SJSA1 (cell line): ENCODE results near the gene RPUSD4. TPM values are rescaled to one million over a fixed set of nuclear protein-coding genes. Genes with fewer than 3 reads are reported as not detected.

Source experiments
- DNase-seq, 2 experiments: peaks; one replicate each; pipeline ENCODE4 v3.0.0-alpha.2; 2015 to 2020; ENCODE audit warnings: low spot score in 2 of 2, low read depth in 1 of 2
- H3K27ac ChIP-seq: fragments of 250-450 bp; sonication (Bioruptor Pico); 2 replicates; pipeline ENCODE4 v1.5.1; 2020; ENCODE audit warnings: mild to moderate bottlenecking, moderate library complexity
- H3K27me3 ChIP-seq: fragments of 250-450 bp; sonication (Bioruptor Pico); replicated peaks from 2 replicates; pipeline ENCODE4 v1.5.1; 2020; ENCODE audit warnings: mild to moderate bottlenecking, moderate library complexity
- H3K36me3 ChIP-seq: fragments of 250-450 bp; sonication (Bioruptor Pico); 2 replicates; pipeline ENCODE4 v1.5.1; 2020; ENCODE audit warnings: mild to moderate bottlenecking
- H3K4me1 ChIP-seq: fragments of 250-450 bp; sonication (Bioruptor Pico); replicated peaks from 2 replicates; pipeline ENCODE4 v1.6.1; 2021; ENCODE audit warnings: mild to moderate bottlenecking
- H3K4me3 ChIP-seq: fragments of 250-450 bp; sonication (Bioruptor Pico); 2 replicates; pipeline ENCODE4 v1.5.1; 2020; ENCODE audit warnings: mild to moderate bottlenecking
- H3K9me3 ChIP-seq: fragments of 250-450 bp; sonication (Bioruptor Pico); replicated peaks from 2 replicates; pipeline ENCODE4 v1.5.1; 2020; ENCODE audit warnings: mild to moderate bottlenecking
- total RNA-seq: library from RNA; depleted of rRNA; stranded (reverse); fragments of >200 nt; shearing (Covaris generic); gene quantifications from 2 replicates; pipeline ENCODE4 v1.2.3, GENCODE V29; 2014

The RPUSD4 gene
- total RNA-seq, 1 experiment from 2014 or later: 17.5 TPM

- Histone ChIP-seq H3K27me3 (no peaks in the 10 kb centered on the region), H3K4me3 (no peak overlapping the region), H3K9me3 (no peaks in the 10 kb centered on the region), H3K36me3 (no peaks in the 10 kb centered on the region), H3K27ac (no peak overlapping the region), H3K4me1 (no peaks in the 10 kb centered on the region)
- DNase-seq: no peak
Measured at GRCh38 chr11:126225295-126225665, 13.8 kb upstream of the RPUSD4 start.

GRCh38 chr11:126224647-126225294 is 13.3 kb upstream of the RPUSD4 start:
- H3K4me1 ChIP-seq: no peaks in the 10 kb centered on the region
- H3K9me3 ChIP-seq: no peaks in the 10 kb centered on the region
- H3K27me3 ChIP-seq: no peaks in the 10 kb centered on the region
- H3K27ac ChIP-seq: no peak overlapping the region
- H3K36me3 ChIP-seq: no peaks in the 10 kb centered on the region
- no peak for DNase-seq
- H3K4me3 ChIP-seq: no peak overlapping the region

- Histone ChIP-seq H3K36me3 (no peaks in the 10 kb centered on the region), H3K4me1 (no peaks in the 10 kb centered on the region), H3K9me3 (no peaks in the 10 kb centered on the region), H3K27ac (no peak overlapping the region), H3K4me3 (no peak overlapping the region), H3K27me3 (no peaks in the 10 kb centered on the region)
- no peak for DNase-seq
Measured at GRCh38 chr11:126219547-126219946, 8.1 kb upstream of the RPUSD4 start.

GRCh38 chr11:126217491-126217890 is 6.0 kb upstream of the RPUSD4 start:
- H3K27ac ChIP-seq: no peak overlapping the region
- DNase-seq: no peak

GRCh38 chr11:126216526-126217305 is 5.3 kb upstream of the RPUSD4 start:
- Histone ChIP-seq H3K36me3 (no peaks in the 10 kb centered on the region), H3K4me3 (no peak overlapping the region), H3K27ac (no peak overlapping the region), H3K27me3 (no peaks in the 10 kb centered on the region), H3K9me3 (no peaks in the 10 kb centered on the region), H3K4me1 (no peaks in the 10 kb centered on the region)
- DNase-seq: no peak

More at GRCh38 chr11:126217491-126217890, 6.0 kb upstream of the RPUSD4 start:
- Histone ChIP-seq H3K4me3 (no peak overlapping the region), H3K4me1 (no peaks in the 10 kb centered on the region), H3K36me3 (no peaks in the 10 kb centered on the region), H3K27me3 (no peaks in the 10 kb centered on the region), H3K9me3 (no peaks in the 10 kb centered on the region)

- no peak overlapping the region for H3K4me3 ChIP-seq
- no peaks in the 10 kb centered on the region for H3K9me3 ChIP-seq
- peaks cover 5% of the 10 kb centered on the region; the same call in 1 of the 2 replicates for H3K36me3 ChIP-seq
- no peak overlapping the region for H3K27ac ChIP-seq
- DNase-seq: no peak
- H3K4me1 ChIP-seq: peaks cover 7% of the 10 kb centered on the region; the same call in 1 of the 2 replicates
- no peaks in the 10 kb centered on the region for H3K27me3 ChIP-seq
Measured at GRCh38 chr11:126214841-126215240, 3.4 kb upstream of the RPUSD4 start.

GRCh38 chr11:126214441-126214840 is 3.0 kb upstream of the RPUSD4 start:
- no peak overlapping the region for H3K4me3 ChIP-seq
- H3K36me3 ChIP-seq: peaks cover 5% of the 10 kb centered on the region; the same call in 1 of the 2 replicates
- H3K27ac ChIP-seq: no peak overlapping the region
- H3K4me1 ChIP-seq: peaks cover 7% of the 10 kb centered on the region; the same call in 1 of the 2 replicates
- no peaks in the 10 kb centered on the region for H3K27me3 ChIP-seq
- H3K9me3 ChIP-seq: no peaks in the 10 kb centered on the region
- no peak for DNase-seq

- DNase-seq: no peak
- peaks cover 7% of the 10 kb centered on the region; the same call in 1 of the 2 replicates for H3K4me1 ChIP-seq
- H3K4me3 ChIP-seq: peak overlapping the region; percentile 63
- no peaks in the 10 kb centered on the region for H3K9me3 ChIP-seq
- H3K36me3 ChIP-seq: peaks cover 5% of the 10 kb centered on the region; the same call in 1 of the 2 replicates
- no peaks in the 10 kb centered on the region for H3K27me3 ChIP-seq
- H3K27ac ChIP-seq: no peak overlapping the region
Measured at GRCh38 chr11:126212089-126212660, 725 bp upstream of the RPUSD4 start.

- H3K9me3 ChIP-seq: no peaks in the 10 kb centered on the region
- DNase-seq: no peak
- H3K27me3 ChIP-seq: no peaks in the 10 kb centered on the region
- peak overlapping the region; percentile 63 for H3K4me3 ChIP-seq
- peaks cover 5% of the 10 kb centered on the region; the same call in 1 of the 2 replicates for H3K36me3 ChIP-seq
- H3K27ac ChIP-seq: no peak overlapping the region
- peaks cover 7% of the 10 kb centered on the region; the same call in 1 of the 2 replicates for H3K4me1 ChIP-seq
Measured at GRCh38 chr11:126210871-126211235, 597 bp downstream of the RPUSD4 start.

- peaks cover 7% of the 10 kb centered on the region; the same call in 1 of the 2 replicates for H3K4me1 ChIP-seq
- DNase-seq: no peak
- H3K4me3 ChIP-seq: no peak overlapping the region
- H3K9me3 ChIP-seq: no peaks in the 10 kb centered on the region
- H3K27me3 ChIP-seq: no peaks in the 10 kb centered on the region
- H3K27ac ChIP-seq: no peak overlapping the region
- H3K36me3 ChIP-seq: peaks cover 19% of the 10 kb centered on the region; the same call in 1 of the 2 replicates
Measured at GRCh38 chr11:126207896-126208295, 3.6 kb downstream of the RPUSD4 start.

GRCh38 chr11:126205359-126205758 is 6.1 kb downstream of the RPUSD4 start:
- Histone ChIP-seq H3K27me3 (no peaks in the 10 kb centered on the region), H3K4me1 (peaks cover 2% of the 10 kb centered on the region; the same call in 1 of the 2 replicates), H3K27ac (no peak overlapping the region), H3K9me3 (no peaks in the 10 kb centered on the region), H3K4me3 (no peak overlapping the region), H3K36me3 (peaks cover 17% of the 10 kb centered on the region; the same call in 1 of the 2 replicates)
- DNase-seq: no peak

- Histone ChIP-seq H3K4me3 (no peak overlapping the region), H3K27me3 (no peaks in the 10 kb centered on the region), H3K9me3 (no peaks in the 10 kb centered on the region), H3K27ac (no peak overlapping the region), H3K4me1 (no peaks in the 10 kb centered on the region), H3K36me3 (peaks cover 15% of the 10 kb centered on the region)
- DNase-seq: no peak
Measured at GRCh38 chr11:126202646-126203359, 8.6 kb downstream of the RPUSD4 start.

- no peaks in the 10 kb centered on the region for H3K27me3 ChIP-seq
- no peak overlapping the region for H3K27ac ChIP-seq
- H3K9me3 ChIP-seq: no peaks in the 10 kb centered on the region
Measured at GRCh38 chr11:126198648-126199047, 12.8 kb downstream of the RPUSD4 start.

More at GRCh38 chr11:126198648-126199047, 12.8 kb downstream of the RPUSD4 start:
- no peak overlapping the region for H3K4me3 ChIP-seq
- DNase-seq: no peak
- peaks cover 10% of the 10 kb centered on the region for H3K36me3 ChIP-seq
- no peaks in the 10 kb centered on the region for H3K4me1 ChIP-seq
